GOT3 (cell line): ENCODE results near the gene PLXNA2.

ENCODE experiments used
- DNase-seq: peaks from one replicate; lab custom pipeline; 2025; ENCODE audit warnings: mixed read lengths; lab: John Stamatoyannopoulos, UW

Gene PLXNA2

DNA sequence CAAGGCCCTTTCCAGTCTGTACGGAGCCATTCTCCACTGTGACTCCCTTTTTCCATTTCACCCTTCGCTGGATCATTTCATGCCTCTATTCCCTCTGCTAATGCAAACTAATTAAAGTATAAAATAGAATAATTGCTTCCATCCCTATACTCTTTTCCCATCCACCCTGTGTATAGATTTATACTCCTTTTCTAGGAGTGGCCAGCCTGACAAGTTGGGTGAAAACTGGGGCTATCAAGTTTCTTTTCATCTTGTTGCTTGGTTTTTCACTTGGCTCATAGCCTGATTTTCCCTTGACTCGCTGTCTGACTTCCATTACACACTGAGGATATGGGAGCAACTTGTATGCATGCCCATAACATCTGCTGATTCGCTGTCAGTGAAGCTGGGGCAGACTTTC, 107.0 kb downstream of the PLXNA2 start:
- DNase-seq = no peak

DNA sequence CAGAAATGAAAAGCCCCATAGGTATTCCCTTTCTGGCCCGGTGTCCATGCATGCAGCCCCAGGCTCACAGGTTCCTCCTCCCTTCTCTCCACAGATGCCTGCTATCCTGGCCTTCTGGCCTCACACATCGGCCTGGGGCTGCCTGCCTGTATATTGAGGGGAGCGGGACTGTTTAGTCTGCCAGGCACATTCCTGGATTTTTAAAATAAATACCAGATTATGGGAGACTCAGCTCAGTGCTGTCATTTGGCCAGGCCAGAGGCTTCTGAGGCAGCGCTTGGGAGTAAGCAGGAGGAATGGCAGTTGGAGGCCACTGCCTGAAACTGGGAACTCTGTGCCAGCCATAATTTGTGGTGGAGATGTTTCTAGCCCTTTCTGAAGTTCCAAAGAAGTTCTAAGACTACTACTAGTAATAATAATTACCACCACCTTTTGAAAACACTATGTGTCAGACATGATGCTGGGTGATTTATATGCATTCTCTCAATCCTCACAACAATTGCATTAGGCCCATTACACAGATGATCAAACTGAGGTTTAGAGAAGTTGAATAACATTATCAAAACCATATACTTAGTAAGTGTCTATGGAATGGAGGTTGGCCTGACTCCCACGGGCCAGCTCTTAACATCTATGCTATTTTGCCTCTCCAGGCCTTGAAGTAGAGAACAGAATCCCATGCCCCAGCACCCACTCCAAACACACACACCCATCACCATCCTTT, 107.6 kb downstream of the PLXNA2 start:
- DNase-seq = no peak

DNA sequence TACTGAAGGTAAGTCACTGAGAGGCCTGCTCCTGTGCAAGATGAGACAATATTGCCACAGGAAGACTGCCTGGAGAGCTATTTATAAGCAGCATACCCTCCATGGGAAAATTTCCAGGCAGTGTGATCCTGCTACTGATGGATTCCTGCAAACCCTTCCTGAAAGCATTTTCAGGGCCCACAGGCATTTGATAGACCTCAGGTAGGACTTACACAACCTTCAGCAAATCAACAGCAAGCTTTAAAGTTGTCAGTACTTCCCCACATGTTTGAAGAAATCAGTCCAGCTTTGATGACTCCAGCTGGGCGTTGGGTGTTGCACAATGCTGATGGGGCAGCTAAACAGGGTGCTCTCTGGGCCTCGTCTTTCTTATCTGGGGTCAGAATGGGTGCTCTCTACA, 108.8 kb downstream of the PLXNA2 start:
- DNase-seq = no peak

DNA sequence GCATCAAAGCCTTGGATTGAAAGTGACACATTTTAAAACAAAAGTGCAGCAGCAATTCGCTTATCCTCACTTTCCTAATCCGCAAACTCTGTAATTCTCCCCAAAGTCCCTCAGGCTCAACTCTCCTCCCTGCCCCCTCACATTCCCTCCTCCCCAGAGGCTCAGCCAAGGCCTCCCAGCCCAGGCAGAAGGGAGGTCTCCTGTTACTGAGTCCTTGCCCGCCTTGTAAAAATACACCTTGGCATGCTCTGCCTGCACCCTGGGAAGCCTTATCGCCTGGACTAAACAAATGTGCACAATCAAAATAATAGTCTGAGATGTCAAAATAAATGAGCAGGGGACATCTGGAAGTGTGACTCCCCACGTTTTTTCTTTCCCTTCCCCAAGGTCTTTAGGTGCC, 109.7 kb downstream of the PLXNA2 start:
- no peak for DNase-seq

DNA sequence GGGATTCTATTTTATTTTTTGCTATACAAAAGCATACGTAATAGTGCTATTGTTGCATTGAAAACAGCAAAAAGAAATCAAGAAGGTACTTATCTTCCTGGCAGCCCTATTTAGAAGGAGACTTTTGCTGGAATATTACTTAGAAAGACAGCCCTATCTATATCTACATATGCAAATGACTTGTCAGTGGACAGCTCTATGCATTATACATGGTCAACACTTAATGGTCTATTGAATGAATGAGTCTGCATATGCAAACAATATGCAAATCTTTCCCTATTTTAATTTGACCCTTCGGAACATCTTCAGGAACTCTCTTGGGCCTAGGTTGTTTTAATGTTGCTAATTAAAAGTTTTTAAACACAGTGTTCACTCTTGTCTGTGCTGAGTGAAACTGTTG, 110.8 kb downstream of the PLXNA2 start:
- no peak for DNase-seq

DNA sequence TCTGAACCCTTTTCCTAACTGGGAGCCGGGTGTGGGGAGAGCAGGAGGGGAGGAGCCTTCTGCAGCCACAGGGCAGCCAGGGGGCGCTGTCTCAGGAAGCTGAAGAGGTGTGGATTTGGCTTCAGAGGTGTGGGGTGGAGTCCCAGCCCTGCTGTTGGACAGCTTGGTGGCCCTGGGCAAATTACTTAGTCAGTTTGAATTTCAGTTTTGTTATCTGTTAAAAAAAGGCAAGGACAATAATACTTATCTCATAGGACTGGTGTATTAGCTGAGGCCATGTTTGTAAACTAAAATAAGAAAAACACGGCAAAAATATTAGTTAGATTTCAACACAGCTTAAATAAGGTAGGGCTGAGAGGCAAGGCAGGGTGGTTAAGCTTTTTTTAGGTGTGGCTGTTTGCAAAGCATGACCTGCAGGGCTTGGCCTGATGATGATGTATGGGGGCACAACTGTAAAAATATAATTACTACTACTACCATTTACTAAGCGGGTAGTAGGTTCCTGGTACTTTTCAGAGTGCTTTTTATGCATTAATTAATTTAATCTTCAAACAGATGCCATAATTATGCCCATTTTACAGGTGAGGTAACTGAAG, 111.8 kb downstream of the PLXNA2 start:
- no peak for DNase-seq

DNA sequence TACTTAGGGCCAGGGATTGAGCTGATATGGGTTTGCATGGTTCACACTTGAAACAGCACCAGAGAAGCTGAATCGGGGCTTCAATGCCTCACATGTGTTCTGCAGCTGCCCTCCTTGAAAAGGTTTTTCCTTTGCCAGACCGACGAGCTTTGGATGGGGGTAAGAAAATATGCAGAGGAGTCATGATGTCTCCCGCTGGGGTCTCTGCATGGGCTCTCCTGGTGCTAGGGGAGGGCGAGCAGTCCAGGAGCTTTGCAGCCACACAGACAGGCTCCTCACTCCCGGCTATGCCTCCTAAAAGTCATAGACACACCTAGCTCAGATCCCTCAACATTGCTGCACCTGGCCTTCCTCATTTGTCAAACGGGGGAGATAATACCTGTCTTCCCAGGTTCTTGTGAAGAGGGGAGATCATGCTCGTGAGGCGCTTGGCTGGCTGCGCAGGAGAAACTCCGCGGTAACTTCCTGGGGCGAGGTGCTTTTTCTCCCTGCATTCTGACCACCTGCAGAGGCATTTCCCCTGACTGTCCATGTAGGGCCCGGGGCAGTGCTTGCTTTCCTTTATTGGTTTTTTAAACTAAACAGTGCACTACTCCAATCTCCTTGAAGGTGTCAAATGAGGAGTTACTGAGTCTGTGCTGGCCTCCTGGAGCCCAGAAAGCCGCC, 112.4 kb downstream of the PLXNA2 start:
- DNase-seq = no peak

DNA sequence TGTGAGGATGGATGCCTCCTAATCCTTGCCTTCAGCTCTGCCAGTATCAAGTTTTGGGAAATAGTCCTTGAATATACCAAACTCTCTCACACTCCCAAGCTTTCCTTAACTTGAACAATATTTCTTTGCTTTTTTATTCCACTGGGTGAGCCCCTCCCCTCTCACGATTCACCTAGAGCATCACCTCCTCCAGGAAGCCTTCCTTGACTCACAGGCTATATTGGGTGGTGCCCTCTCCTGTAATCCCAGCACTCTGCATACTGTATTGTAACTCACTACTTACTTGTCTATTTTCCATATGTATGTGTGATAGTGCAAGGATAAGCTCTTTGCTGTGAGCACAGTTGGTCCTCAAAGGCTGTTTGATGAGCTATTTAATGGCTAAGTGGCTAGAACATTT, 114.7 kb downstream of the PLXNA2 start:
- no peak for DNase-seq

DNA sequence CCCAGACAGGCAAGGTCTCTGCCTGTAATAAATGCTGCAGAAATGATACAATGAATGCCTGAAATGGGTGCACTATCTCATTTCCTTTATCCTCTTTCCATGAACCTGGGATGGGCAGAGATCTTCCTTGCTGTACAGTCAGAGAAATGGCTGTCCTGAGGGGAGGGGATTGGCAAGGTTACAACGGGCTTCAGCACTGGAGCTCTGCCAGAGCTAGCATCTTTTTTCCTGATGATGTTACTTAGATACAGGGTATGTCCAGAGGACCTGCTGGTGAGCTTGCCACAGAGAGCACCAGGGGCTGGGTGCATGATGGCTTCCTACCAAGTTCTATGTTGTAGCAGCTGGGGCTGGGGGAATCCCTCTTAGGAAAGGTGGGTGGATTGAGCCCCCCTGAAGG, 115.1 kb downstream of the PLXNA2 start:
- no peak for DNase-seq

DNA sequence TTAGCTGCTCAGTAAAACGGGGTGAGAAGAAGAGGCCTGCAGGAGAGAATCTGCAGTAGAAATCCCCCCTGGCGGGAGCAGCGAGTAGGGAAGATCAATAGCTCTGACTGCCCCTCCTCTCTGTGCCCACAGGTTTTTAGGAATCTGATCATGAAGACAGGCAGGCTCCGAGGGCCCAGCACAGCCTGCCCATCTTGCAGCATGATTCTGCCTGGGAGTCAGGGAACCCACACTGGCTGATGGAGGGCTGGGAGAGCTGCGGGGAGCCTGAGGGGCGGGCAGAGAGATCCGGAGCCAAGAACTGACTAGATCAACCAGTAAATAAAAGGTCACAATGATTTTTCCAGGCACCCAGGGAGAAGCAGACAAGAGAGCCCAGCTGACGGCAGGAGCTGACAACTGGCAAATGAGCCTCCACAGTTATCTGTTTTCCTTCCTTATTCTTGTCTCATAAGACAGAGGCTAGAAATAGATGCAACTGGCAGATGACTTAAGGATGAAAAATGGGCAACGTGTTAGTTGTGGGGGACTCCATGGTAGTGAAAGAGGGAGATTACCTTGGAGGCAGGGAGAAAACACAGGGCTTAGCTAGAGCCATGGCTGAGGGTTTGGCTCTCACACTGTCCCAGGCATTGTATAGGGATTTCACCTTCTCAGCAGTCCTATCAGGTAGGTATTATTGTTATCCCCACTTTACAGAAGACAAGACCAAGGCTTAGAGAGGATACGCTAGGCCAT, 116.2 kb downstream of the PLXNA2 start:
- DNase-seq = no peak

DNA sequence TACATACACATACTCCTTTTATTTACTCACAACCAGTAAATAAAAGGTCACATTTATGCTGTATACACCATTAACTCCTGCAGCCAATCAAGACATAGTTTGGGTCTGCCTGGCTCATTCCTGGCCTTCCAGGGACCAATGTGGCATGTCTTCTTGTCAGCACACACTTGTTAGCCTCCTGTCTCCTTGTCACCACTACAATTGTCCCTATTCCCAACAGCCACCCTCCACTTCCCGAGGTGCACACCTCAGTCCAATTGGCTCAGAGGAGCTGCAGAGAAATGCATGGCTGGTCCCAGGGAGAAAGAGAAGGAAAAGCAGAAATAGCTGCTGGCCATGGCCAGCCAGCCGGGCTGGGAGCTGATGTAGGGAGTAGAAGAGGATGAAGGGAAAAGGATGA, 116.9 kb downstream of the PLXNA2 start:
- no peak for DNase-seq

DNA sequence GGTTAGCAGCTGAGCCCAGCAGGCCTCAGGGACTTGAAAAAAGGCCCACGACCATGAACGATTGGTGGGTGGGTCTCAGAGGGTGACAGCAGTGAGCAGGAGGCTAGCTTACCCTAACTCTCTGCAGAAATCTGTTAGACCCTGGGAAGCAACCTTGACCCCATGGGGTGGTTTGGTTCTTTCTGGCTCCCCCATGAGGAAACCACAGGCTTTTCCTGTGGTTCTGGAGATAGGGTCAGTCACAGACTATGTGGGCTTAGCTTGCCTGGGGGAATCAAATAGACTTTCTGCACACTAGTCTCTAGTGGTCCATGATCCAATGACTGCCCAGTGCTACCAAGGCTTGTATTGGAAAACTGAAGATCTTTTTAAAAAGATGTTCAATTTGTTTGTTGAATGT, 118.1 kb downstream of the PLXNA2 start:
- DNase-seq = no peak

DNA sequence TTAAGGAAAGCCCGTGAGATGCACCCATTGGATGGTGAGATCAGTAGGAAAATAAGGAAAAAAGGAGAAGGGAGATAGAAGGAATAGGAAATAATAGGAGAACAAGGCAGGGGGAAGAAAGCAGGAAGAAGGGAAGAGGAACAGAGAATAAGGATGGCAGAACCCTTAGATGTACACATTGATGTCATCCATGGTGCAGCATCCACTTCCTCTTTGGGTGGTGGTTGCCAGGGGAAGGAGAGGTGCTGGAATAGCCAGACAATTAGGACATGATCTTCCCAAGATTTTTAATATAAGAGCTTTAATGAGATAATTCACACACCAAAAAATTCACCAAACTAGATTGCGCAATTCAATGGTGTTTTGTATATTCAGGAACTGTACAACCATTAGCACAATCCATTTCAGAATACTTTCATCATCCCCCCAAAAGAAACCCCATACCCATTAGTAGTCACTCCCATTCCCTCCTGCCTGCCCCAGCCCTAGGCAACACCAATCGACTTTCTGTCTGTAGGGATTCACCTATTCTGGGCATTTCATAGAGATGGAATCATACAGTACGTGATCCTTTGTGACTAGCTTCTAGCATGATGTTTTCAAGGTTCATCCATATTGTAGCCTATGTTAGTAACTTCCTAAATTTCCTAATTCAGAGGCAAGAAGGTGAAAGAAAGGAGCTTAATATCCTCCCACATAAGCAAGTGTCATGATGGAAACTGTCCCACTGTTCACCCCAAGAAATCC, 121.4 kb downstream of the PLXNA2 start:
- DNase-seq = no peak

DNA sequence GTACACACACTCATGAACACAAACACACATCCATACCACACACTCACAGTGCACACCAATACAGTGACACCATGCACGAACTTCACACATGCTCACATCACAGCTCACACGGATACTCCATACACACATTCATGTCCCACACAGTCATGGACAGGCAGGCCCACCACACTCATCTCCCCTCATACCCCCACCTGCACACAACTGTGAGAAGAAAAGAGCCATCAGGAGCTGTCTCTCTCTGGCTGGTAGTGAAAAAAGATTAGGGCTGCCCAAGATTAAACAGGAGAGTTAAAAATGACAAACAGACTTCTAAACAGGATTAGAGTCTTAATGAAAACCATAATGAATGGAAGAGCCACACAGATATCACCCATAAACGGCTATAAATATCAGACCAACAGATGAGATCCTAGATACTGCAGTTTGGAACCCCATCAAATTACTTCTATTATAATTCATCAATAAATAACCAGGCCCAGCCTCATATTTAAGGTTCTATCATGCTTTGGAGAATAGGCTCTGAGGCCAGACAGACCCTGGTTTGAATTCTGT, 122.3 kb downstream of the PLXNA2 start:
- no peak for DNase-seq

DNA sequence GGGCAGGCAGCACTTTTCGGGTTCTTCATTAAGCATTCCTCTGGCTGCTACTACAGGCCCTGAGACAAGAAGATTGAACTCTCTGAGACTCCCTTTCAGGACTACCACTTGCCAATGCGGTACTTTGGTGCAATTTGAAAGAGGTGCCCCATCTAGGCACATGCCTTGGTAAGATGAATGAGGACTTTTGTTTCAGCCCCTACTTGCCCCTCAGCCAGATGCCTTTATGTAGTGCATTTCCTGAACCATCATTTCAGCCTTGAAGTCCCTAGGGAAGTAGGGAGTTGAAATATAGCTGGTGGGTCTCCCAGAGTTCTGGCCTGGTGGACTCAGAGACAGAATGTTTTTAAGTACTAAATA, 123.8 kb downstream of the PLXNA2 start:
- no peak for DNase-seq

DNA sequence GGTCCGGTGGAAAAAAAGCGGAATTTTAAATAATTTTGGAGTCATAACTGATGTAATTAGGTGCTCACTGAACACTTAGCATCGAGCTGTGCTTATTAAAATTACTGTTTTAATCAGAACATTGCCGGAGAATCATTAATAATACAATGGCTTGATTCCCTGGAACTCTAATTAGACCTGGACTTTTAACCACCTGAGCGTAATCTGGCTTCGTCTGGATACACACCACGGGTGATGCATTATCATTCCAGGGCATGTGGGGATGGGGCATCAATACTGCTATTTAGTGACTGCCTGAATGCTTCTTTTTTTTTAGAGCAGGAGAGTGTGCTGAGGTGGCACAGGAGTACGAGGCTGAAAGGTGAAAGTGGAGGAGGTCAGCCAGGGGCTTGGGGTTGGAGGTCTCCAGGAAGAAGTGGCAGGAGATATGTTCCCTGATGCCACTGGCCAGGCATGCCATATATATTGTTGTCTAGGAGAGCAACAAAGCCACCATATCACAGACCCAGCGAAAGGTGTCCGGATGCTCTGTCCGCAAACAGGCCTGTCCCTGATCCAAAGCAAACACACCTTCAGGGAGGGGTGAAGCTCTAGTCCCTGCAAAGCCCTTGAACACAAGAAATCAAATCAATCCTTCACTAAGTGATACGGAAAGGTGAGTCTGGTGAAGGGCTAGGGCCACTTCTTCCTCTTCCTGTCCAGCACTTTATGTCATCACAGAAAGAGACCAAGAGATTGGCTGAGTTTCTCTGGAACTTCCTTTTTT, 125.2 kb downstream of the PLXNA2 start:
- DNase-seq = no peak

DNA sequence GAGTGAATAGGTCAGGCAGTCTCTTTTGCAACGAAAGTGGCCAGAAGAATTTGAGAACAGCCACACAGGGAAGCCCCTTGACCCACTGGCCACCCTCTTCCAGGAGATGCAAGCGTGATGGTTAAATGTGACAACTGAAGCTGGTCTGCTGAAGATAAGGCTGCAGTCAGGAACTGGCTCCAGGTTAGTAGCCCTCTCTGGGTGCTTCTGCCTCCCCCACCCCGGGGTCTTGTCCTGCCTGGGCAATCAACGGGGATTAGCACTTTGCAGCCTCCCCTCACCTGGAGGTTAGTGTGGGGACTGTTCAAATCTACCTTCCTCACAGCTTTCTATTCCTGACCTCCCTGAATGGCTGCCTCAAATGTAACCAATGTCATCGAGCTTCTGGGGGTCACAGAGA, 125.9 kb downstream of the PLXNA2 start:
- DNase-seq = no peak

DNA sequence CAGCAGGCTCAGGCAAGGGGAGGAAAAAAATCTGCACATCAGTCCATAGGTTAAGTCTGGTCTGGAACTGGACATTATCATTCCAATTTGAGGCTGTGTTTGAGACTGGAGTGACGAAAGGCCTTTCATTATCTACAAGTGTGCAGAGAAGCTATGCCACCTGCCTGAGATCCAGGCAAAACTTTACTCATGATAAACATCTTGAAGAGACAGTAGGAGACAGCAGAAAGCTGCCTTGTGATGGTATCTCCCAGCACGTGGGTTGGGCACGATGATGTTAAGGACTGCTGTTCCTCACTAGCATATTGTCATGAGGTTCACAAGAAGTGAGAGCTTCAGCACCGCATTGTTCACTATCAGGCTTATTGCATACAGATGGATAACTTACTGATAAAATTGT, 126.4 kb downstream of the PLXNA2 start:
- DNase-seq = no peak

DNA sequence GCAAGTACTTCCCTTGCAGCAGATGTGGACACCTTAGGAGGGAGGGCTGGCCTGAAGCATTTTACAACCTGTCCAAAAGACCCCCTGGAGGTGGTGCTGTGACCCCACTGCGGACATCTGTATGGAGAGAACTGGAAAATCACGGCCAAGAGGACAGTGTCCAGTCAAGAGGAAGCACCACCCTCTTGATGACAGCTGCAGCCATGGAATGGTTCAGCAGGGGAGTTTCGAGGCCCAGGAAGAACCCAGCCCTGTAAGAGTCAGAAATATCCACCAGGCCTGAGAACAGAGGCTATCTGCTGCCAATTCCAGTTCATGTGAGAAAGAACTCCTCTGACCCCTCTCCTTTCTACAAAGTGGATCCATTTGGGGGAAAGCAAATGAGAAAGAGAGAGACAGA, 126.8 kb downstream of the PLXNA2 start:
- DNase-seq = no peak

DNA sequence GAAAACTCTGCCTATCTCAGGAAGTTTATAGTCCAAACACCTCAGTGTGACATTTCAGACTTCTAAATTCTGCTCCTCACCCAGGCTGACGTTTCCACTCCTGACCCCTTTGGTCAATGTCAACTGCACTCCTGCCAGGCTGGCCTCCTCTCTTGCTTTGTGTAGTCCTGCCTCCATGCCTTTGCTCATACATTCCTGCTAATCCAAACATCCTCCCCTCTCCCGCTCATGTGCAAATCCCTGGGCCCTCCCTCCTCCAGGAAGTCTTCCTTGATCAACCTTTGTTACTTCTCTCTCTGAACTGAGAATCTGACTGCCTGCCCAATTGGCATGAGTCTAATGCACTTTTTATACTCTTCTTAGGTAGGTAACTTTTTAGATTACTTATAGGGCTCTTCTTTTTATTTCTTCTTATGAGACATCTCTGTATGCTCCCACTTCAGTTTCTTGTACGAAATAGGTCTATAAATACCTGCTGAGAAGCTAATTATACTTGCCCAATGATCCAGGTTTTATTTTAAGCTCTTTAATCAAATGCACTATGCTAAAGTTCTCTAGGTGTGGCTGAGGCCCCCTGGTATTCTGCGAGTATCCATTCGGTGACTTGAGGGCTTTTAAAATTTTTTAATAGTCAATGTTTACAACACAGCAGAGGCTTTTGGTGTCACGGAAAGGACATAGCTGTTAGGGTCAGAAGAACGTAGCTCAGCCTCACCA, 128.1 kb downstream of the PLXNA2 start:
- no peak for DNase-seq

DNA sequence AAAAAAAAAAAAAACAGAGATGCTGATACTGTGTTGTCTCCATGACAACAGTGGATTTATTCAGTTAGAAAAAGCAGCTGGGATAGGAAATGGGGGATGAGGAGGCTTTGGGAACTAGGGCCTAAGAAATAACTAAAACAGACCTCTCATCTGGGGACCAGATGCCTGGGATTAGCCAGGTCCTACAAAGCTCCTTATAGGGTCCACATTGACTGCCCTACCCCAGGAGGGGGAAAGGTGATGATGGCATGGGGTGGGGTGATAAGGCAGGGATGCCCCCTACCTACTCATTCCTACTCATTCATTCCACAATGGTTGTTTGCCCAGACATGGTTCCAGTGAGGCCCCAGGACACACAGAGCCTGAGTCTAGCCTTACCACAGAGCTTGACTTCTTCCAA, 131.2 kb downstream of the PLXNA2 start:
- no peak for DNase-seq
